Kidney epithelial cell (primary cell): ENCODE measurements around the gene CUBN. TPM values are rescaled to one million over a fixed set of nuclear protein-coding genes. Genes with fewer than 3 reads are reported as not detected.

ENCODE experiments used
- DNase-seq: peaks from one replicate; pipeline ENCODE4 v3.0.0-alpha.2; 2010; ENCODE audit warnings: low read depth
- H3K27me3 ChIP-seq: 2 replicates; pipeline ENCODE4 v1.6.0; 2011; ENCODE audit warnings: low read length; ENCODE audit not compliant: control insufficient read depth, insufficient read depth
- H3K36me3 ChIP-seq: 2 replicates; pipeline ENCODE4 v1.5.1; 2011; ENCODE audit warnings: low read length; ENCODE audit not compliant: control insufficient read depth, insufficient read depth
- H3K4me3 ChIP-seq: 2 replicates; pipeline ENCODE4 v1.5.1; 2011; ENCODE audit warnings: low read depth, mild to moderate bottlenecking, control low read depth, low read length
- total RNA-seq: library from RNA; depleted of rRNA; stranded (reverse); fragments of >200 nt; gene quantifications from 2 replicates; pipeline ENCODE4 v1.2.3, GENCODE V29; 2015
- TF ChIP-seq, protein P1 (sequence below): IDR thresholded peaks from 2 replicates; pipeline ENCODE4 v1.5.1; 2011; ENCODE audit warnings: mild to moderate bottlenecking, moderate library complexity, low read length, control low read depth, inconsistent platforms; ENCODE audit not compliant: insufficient read depth, poor library complexity, severe bottlenecking

Gene CUBN
- total RNA-seq, 1 donor from 2014 or later = 1.3 TPM

DNA sequence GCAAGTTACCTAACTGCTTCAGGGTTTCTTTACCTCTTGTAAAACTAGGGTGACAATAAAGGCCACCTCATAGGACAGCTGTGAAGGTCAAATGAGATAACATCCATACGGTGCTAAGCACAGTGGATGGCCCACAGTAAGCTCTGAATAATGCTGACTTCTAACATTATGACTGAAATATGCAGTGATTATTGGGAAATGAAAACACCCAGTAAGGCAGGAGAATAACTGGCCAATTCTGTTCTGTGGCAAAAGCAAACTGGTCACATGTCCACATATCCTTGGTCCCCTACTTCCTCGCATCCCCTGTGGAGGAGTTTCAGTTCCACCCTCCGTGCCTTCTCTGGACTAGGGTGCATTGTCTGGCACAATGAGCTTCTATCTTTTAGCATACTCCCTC is 1.4 kb downstream of the CUBN start:
- TF ChIP-seq, protein P1, sequence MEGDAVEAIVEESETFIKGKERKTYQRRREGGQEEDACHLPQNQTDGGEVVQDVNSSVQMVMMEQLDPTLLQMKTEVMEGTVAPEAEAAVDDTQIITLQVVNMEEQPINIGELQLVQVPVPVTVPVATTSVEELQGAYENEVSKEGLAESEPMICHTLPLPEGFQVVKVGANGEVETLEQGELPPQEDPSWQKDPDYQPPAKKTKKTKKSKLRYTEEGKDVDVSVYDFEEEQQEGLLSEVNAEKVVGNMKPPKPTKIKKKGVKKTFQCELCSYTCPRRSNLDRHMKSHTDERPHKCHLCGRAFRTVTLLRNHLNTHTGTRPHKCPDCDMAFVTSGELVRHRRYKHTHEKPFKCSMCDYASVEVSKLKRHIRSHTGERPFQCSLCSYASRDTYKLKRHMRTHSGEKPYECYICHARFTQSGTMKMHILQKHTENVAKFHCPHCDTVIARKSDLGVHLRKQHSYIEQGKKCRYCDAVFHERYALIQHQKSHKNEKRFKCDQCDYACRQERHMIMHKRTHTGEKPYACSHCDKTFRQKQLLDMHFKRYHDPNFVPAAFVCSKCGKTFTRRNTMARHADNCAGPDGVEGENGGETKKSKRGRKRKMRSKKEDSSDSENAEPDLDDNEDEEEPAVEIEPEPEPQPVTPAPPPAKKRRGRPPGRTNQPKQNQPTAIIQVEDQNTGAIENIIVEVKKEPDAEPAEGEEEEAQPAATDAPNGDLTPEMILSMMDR = no peak
- H3K27me3 ChIP-seq = no peaks in the 10 kb centered on the region
- no peak overlapping the region for H3K4me3 ChIP-seq
- DNase-seq = no peak
- H3K36me3 ChIP-seq = no peaks in the 10 kb centered on the region

DNA sequence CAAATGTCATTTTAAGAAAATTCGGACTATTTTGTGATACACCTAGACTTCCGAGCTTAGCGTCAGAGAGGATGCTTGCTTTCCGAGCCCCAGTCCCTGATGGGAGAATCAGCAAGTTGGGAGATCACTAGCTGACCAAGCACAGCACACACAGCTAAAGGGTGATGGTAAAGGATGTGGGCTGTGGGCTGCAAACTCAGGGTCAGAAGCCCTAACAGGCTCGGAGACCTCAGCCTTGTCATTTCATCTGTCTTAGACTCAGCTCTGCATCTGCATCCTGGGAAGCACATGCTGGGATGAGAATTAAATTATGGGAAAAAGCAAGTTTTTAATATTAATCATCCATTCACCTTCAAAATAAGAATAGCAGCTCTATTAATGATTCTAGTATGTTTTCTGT is 3.3 kb downstream of the CUBN start:
- H3K27me3 ChIP-seq = no peaks in the 10 kb centered on the region

DNA sequence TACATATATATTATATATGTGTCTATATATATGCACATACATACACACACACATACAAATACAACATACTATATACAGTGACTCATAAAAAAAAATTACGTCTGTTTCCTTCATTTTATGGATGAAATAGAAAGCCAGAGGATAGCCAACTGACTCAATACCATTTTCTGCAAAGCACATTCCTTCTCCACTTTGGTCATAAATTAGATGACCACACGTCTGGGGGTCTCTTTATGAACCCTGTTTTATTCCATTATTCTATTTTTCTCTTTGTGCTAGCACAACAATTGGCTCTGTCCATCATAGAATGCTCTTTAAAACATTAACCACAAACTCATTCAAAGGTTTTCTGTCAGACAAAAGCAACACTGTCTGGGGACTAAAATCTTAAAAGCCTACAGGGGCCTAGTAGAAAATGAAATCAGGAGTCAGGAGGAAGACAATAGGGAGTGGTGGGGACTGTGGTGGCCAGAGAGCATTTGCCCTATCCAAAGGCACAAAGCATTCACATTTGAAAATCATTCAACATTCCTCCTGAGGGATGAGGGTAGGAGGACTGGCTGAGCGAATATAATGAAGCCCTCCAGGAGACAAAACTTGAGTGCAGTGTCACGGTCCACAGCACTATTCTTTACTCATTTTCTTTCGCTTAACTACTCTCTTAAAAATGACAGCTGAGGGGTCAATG is 4.3 kb downstream of the CUBN start:
- TF ChIP-seq, protein P1 = no peak
- no peak overlapping the region for H3K4me3 ChIP-seq
- no peaks in the 10 kb centered on the region for H3K36me3 ChIP-seq

More for the DNA sequence above, 3.3 kb downstream of the CUBN start:
- Histone ChIP-seq H3K4me3 (no peak overlapping the region), H3K36me3 (no peaks in the 10 kb centered on the region)
- DNase-seq = no peak
- TF ChIP-seq, protein P1 = no peak

DNA sequence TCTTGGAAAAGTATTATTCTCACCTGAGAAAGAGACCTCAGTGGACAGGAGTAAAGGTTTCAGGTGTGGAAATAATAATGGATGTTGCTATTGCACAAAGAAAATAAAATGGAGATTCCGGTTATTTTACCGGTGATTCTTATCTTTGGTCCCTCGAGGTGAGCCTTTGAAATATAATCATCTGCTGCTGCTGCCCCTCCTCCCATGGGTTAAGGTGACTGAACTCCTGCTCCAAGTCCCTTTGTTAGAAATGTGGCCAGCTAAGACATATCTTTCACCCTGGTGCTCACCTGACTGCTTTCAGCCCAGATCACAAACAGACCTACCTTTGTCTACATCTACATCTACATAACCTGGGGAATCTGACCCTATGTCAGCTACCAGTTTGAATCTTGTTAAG is 5.7 kb downstream of the CUBN start:
- TF ChIP-seq, protein P1 = no peak
- H3K4me3 ChIP-seq = no peak overlapping the region
- H3K27me3 ChIP-seq = no peaks in the 10 kb centered on the region
- no peak for DNase-seq
- no peaks in the 10 kb centered on the region for H3K36me3 ChIP-seq

More for the DNA sequence above, 4.3 kb downstream of the CUBN start:
- H3K27me3 ChIP-seq = no peaks in the 10 kb centered on the region
- DNase-seq = no peak

DNA sequence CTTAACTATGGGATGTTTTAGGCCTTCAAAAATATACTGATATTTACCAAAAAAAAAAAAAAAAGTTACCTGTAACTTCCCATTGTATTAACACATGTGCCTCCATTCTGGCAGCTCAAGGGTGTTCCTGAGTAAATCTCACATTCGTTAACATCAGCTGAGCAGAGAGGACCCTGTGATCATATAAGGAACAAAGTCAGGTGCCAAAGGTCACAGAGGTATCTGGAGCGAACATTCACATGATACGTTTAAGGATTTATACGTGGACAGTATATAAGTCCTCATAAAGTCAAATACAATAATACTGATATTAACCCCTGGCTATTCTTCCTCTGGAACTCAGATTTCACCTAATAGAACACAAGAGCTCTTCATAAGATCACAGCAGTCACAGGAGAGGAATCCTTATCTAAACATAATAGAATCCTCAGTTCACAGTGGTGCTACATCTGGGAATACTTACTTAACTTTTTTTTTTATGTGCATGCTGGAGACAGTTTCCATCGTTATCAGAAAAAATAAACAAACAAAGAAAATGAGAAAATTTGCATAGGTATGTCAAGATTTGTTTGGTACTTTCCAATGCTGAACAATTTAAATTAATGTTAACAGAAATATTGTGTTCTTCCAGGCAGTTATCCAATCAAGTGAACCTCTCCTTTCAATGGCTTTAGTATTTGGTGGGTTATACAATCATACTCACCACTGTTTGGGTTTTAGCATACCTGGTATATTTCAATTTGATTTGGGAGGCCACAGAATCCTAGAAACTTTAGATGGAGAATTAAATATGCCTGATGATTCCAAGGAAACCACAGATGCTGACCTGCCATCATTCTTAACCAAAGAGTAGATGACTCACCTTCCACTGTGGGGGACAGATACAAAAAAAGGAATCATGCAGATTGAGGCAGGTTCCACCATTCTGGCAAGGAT is 6.6 kb downstream of the CUBN start:
- H3K4me3 ChIP-seq = no peak overlapping the region
- DNase-seq = peak; percentile 41
- H3K27me3 ChIP-seq = no peaks in the 10 kb centered on the region
- no peaks in the 10 kb centered on the region for H3K36me3 ChIP-seq
- TF ChIP-seq, protein P1 = no peak

DNA sequence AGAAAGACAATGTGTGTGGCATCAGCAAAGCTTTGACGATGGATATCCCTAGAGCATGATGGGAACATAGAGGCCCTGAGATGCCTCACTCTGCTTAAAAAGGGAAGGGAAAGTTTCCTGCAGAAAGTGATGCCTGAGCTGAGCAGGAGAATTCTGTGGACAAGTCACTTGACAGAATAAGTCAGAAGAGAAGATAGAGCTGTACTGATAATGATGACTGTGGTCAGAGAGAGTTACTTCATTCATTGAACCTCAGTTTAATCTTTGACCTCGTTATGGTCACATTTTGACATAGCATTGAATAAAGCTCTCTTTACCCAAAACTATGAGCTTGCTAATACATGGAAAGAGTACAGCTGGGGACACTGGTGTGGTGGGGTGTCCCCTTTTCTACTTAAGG is 7.6 kb downstream of the CUBN start:
- no peak overlapping the region for H3K4me3 ChIP-seq
- H3K27me3 ChIP-seq = no peaks in the 10 kb centered on the region
- no peaks in the 10 kb centered on the region for H3K36me3 ChIP-seq
- no peak for DNase-seq
- TF ChIP-seq, protein P1 = no peak
